SIG-M5 treated with dmso at 0.1 percent for 504 hours (cell line): ENCODE data around the gene TSPY9.
"Not testable (repeated sequence)": the region's sequence is repeated elsewhere in the genome, so short reads cannot be mapped to it uniquely, and the experiment has no call there.

ENCODE experiments used
- DNase-seq: peaks from one replicate; lab custom pipeline; 2025; ENCODE audit not compliant: unreplicated experiment; lab: John Stamatoyannopoulos, UW

Gene TSPY9, protein sequence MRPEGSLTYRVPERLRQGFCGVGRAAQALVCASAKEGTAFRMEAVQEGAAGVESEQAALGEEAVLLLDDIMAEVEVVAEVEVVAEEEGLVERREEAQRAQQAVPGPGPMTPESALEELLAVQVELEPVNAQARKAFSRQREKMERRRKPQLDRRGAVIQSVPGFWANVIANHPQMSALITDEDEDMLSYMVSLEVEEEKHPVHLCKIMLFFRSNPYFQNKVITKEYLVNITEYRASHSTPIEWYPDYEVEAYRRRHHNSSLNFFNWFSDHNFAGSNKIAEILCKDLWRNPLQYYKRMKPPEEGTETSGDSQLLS

DNA sequence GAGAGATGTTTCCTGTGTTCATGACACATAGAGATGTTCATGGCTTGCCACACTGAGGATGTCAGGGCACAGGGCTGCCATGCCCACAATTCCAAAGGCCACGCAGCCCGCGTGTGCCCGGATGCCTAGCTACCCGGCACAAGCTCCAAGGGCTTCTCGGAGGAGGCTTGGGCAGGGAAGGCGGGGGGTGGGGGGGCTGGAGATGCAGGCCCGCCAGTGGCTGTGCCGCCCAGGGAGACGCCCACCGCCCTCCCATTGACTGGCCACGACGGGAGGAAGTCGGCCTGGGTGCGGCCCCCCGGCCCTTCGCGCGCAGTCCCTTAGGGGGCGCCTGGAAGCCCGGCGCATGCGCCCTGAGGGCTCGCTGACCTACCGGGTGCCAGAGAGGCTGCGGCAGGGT, at the start of gene TSPY9:
TSS of gene TSPY9 (plus strand) at position 301 of the 400 bp plus-strand sequence. CDS start at position 347, 46 bp downstream.
- DNase-seq, result not testable (repeated sequence)

DNA sequence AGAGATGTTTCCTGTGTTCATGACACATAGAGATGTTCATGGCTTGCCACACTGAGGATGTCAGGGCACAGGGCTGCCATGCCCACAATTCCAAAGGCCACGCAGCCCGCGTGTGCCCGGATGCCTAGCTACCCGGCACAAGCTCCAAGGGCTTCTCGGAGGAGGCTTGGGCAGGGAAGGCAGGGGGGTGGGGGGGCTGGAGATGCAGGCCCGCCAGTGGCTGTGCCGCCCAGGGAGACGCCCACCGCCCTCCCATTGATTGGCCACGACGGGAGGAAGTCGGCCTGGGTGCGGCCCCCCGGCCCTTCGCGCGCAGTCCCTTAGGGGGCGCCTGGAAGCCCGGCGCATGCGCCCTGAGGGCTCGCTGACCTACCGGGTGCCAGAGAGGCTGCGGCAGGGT, 20.4 kb upstream of the TSPY9 start, which contains the start of gene TSPY1:
TSS of gene TSPY1 (plus strand) at position 301 of the 400 bp plus-strand sequence. CDS start at position 347, 46 bp downstream.
- DNase-seq, result not testable (repeated sequence)

DNA sequence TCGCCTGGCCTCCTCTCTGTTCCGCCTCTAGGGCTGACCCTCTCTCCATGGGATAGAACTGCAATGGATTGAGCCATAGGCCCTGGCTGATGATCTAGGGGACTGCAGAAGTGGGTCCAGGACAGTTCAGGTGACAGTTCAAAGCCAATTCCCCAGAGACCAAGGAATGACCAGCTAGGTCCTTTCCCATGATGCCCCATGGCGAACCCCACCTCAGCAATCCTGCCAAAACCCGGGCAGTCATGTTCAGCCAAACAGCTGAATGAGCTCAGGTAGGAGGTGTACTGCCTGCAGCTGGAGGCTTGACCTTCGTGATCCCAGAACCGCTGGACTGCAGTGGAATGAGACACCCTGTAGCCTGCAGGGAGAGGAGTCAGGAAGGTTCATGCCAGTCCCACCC, 17.3 kb downstream of the TSPY9 start:
- DNase-seq, result not testable (repeated sequence)

DNA sequence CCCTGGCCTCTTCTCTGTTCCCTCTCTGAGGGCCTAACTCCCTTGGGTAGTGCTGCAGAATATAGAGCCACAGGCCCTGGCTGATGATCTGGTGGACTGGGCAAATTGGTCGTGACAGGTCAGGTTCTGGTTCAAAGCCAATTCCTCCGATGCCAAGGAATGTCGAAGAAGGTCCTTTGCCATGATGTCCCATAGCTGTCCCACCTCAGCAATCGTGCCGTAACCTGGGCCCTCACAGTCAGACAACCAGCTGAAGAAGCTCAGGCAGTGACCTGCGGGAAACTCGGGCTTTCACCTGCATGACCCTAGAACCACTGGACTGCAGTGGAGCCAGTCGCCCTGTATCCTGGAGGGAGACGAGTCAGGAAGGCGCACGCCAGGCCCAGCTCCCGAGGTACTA, 29.2 kb downstream of the TSPY9 start:
- DNase-seq, result not testable (repeated sequence)

DNA sequence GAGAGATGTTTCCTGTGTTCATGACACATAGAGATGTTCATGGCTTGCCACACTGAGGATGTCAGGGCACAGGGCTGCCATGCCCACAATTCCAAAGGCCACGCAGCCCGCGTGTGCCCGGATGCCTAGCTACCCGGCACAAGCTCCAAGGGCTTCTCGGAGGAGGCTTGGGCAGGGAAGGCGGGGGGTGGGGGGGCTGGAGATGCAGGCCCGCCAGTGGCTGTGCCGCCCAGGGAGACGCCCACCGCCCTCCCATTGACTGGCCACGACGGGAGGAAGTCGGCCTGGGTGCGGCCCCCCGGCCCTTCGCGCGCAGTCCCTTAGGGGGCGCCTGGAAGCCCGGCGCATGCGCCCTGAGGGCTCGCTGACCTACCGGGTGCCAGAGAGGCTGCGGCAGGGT, 40.5 kb downstream of the TSPY9 start, which contains the start of gene TSPY10:
TSS of gene TSPY10 (plus strand) at position 301 of the 400 bp plus-strand sequence. CDS start at position 347, 46 bp downstream.
- DNase-seq, result not testable (repeated sequence)
